Testis (tissue), 2 donors: ENCODE data around the gene MZT2A.
"Not testable (repeated sequence)": the region's sequence is repeated elsewhere in the genome, so short reads cannot be mapped to it uniquely, and the experiment has no call there.

ENCODE experiments used
- CTCF ChIP-seq, 3 experiments: fragments of 450-650 bp in 2 of 3; fragments of 200-600 bp in 1 of 3; sonication (generic) in 1 of 3; IDR thresholded peaks; one replicate each; pipeline ENCODE4 v1.5.1; 2016 to 2019; ENCODE audit warnings: antibody characterized with exemption in 3 of 3, mild to moderate bottlenecking in 2 of 3, moderate library complexity in 1 of 3
- POLR2A ChIP-seq: fragments of 450-650 bp; IDR thresholded peaks from one replicate; pipeline ENCODE4 v1.6.1; 2017; ENCODE audit warnings: antibody characterized with exemption, mild to moderate bottlenecking, moderate library complexity

- not testable (repeated sequence) for TF ChIP-seq CTCF (IDR thresholded peaks at IDR 0.05); POLR2A
Observed at GRCh38 chr2:131480351-131480750, 11.8 kb downstream of the MZT2A start.
